GM23248 (cell line): ENCODE measurements around the gene ADGRD1. TPM values are rescaled to one million over a fixed set of nuclear protein-coding genes. Genes with fewer than 3 reads are reported as not detected.
"Not testable (repeated sequence)": the region's sequence is repeated elsewhere in the genome, so short reads cannot be mapped to it uniquely, and the experiment has no call there.

Source experiments
- DNase-seq: peaks from one replicate; pipeline ENCODE4 v3.0.0-alpha.2; 2015
- H2AFZ ChIP-seq: fragments of 200-600 bp; sonication (generic); 2 replicates; pipeline ENCODE4 v1.6.1; 2016; ENCODE audit warnings: antibody characterized with exemption
- H3F3A ChIP-seq: fragments of 200-600 bp; sonication (generic); 2 replicates; pipeline ENCODE4 v1.6.1; 2016; ENCODE audit warnings: mild to moderate bottlenecking, antibody characterized with exemption, mixed run types; ENCODE audit not compliant: insufficient read depth
- H3K27ac ChIP-seq: fragments of 200-600 bp; sonication (generic); 2 replicates; pipeline ENCODE4 v1.5.1; 2016; ENCODE audit warnings: mild to moderate bottlenecking
- H3K27me3 ChIP-seq: fragments of 200-600 bp; sonication (generic); replicated peaks from 2 replicates; pipeline ENCODE4 v1.6.1; 2016; ENCODE audit warnings: mild to moderate bottlenecking; ENCODE audit not compliant: insufficient read depth
- H3K36me3 ChIP-seq: fragments of 200-600 bp; sonication (generic); 2 replicates; pipeline ENCODE4 v1.6.1; 2016; ENCODE audit warnings: low read depth, mild to moderate bottlenecking
- H3K4me1 ChIP-seq: fragments of 200-600 bp; sonication (generic); 2 replicates; pipeline ENCODE4 v1.6.1; 2016; ENCODE audit warnings: mild to moderate bottlenecking; ENCODE audit not compliant: insufficient read depth
- H3K4me2 ChIP-seq: fragments of 200-600 bp; sonication (generic); one replicate; pipeline ENCODE4 v1.6.1; 2016; ENCODE audit warnings: mild to moderate bottlenecking; ENCODE audit not compliant: unreplicated experiment
- H3K4me3 ChIP-seq: fragments of 200-600 bp; sonication (generic); 2 replicates; pipeline ENCODE4 v1.5.1; 2016; ENCODE audit warnings: mild to moderate bottlenecking
- H3K79me2 ChIP-seq: fragments of 200-600 bp; sonication (generic); 2 replicates; pipeline ENCODE4 v1.6.1; 2016; ENCODE audit warnings: mild to moderate bottlenecking; ENCODE audit not compliant: insufficient read depth
- H3K9ac ChIP-seq: fragments of 200-600 bp; sonication (generic); 2 replicates; pipeline ENCODE4 v1.6.1; 2016; ENCODE audit warnings: mild to moderate bottlenecking
- H3K9me2 ChIP-seq: fragments of 200-600 bp; sonication (generic); 2 replicates; pipeline ENCODE4 v1.6.1; 2016; ENCODE audit warnings: mixed run types, mild to moderate bottlenecking, moderate library complexity; ENCODE audit not compliant: insufficient read depth
- H3K9me3 ChIP-seq: fragments of 200-600 bp; sonication (generic); one replicate; pipeline ENCODE4 v1.6.1; 2017; ENCODE audit warnings: low read depth
- H4K20me1 ChIP-seq: fragments of 200-600 bp; sonication (generic); 2 replicates; pipeline ENCODE4 v1.6.0; 2016; ENCODE audit not compliant: insufficient read depth
- EZH2 ChIP-seq: fragments of 200-600 bp; sonication (generic); IDR thresholded peaks from 2 replicates; pipeline ENCODE4 v1.6.1; 2018; ENCODE audit warnings: antibody characterized with exemption, mild to moderate bottlenecking; ENCODE audit not compliant: insufficient read depth, poor library complexity, severe bottlenecking
- EZH2phosphoT487 ChIP-seq: fragments of 200-600 bp; sonication (generic); IDR thresholded peaks from 2 replicates; pipeline ENCODE4 v1.6.1; 2018; ENCODE audit warnings: antibody characterized with exemption, moderate library complexity, mild to moderate bottlenecking, low read depth; ENCODE audit not compliant: insufficient read depth
- WGBS, 2 experiments: methylation state at CpG; one replicate each; pipeline ENCODE4 v1.1.6; 2015 to 2017; ENCODE audit warnings: low lambda C conversion rate in 2 of 2, low coverage in 1 of 2; ENCODE audit errors: missing lambda C conversion rate in 2 of 2; 5-methylcytosine and 5-hydroxymethylcytosine counted together
- in situ Hi-C: fragments of 300-500 bp; cut with MboI; formaldehyde crosslinking; loops from 2 replicates; pipeline ENCODE4 v1.15.0; 2020
- polyA plus RNA-seq: library from polyadenylated mRNA; unstranded; fragments of >200 nt; fragmentation: Nextera tagmentation; extraction: Ambion mirVana; gene quantifications from 2 replicates; pipeline ENCODE4 v1.2.1, GENCODE V29; 2016
- total RNA-seq: library from RNA; depleted of rRNA; stranded (reverse); fragments of >200 nt; shearing (Covaris generic); gene quantifications from 2 replicates; pipeline ENCODE4 v1.2.3, GENCODE V29; 2014

The ADGRD1 gene
- total and polyA plus RNA-seq, 2 experiments from 2014 or later: 7.9 to 11.2 TPM

DNA sequence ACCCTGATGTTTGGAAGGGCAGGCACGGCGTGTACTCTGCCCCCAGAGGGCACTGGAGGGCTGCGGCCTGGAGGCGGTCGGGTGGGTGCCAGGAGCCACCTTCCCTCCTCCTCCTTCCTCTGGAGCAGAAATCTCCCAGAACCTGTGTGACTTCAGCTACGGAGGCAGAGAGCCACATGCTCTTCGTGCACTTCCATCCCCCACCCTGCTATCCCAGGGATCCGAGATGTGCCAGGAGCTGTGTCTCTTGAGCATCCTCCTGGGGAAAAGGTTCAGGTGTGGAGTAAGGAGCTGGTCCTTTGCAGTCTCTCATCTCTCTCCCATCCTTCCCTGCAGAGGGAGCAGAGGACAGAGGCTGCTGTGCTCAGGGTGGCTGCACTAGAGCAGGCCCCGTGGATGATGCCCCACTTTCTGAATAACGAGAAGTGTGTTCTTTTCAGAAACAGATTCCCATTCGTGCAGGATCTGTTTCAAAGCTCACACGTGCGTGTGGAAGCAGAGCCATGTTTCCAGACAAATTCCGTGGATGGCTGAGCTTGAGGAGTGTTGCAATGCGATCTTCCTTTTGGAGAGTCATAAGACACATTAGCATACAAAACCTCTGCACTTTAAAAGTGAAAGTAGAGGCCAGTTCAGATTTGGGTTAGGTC lies 162.9 kb downstream of the ADGRD1 start:
- peak overlapping the region; percentile 64 for H3K4me2 ChIP-seq
- peak; percentile 75 for DNase-seq
- H3K9ac ChIP-seq: peak overlapping the region; percentile 39
- no peaks in the 10 kb centered on the region for H3K79me2 ChIP-seq
- H3K9me3 ChIP-seq: no peaks in the 10 kb centered on the region
- peak overlapping the region; percentile 24; the same call in 1 of the 2 replicates for H2AFZ ChIP-seq
- WGBS, 2 experiments: 3 to 6% methylated on average over 15 of the region's 15 CpGs
- H3K9me2 ChIP-seq: no peaks in the 10 kb centered on the region
- H4K20me1 ChIP-seq: no peaks in the 10 kb centered on the region
- peak overlapping the region; percentile 32 for H3K27ac ChIP-seq
- peaks cover 29% of the 10 kb centered on the region for H3K4me1 ChIP-seq
- no peaks in the 10 kb centered on the region for H3K36me3 ChIP-seq
- peak overlapping the region; percentile 21 for H3K4me3 ChIP-seq
- in situ Hi-C loops: no loop called here
- H3K27me3 ChIP-seq: no peaks in the 10 kb centered on the region
- no peak for TF ChIP-seq EZH2
- H3F3A ChIP-seq: peaks cover 7% of the 10 kb centered on the region

DNA sequence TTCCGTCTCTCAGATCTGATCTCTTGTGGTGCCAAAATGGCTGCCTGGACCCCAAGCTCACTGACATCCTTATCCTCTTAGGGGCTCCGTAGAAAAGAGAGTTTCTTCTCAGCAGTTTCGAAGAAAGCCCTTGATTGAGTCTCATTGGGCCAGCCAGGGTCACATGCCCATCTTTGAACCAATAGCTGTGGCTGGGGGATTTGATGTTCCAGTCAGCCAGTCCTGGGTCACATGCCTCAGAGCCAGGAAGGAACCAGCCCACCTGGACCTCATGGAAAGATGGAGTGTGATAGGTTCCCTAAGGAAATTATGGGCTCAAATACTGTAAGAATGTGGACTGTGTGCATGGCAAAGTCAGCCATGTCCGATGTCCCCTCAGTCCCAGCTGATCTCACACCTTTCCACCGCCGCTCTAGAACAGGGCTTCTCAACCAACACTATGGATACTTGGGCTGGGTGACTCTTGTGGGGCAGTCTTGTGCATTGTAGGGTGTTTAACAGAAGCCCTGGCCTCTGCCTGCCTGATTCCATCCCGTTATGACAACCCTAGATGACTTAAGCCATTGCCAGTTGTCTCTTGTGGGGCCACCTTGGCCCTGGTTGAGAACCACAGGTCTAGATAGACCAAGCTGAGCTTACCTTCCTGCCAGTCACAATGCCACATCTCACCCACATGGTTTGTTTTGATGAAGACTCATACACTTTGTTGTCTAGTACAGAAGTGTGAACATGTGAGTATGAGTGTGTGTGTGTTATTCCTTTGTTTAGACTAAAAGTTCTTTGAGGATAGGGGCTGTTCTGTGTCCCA lies 163.9 kb downstream of the ADGRD1 start:
- no peaks in the 10 kb centered on the region for H3K79me2 ChIP-seq
- H3K27me3 ChIP-seq: no peaks in the 10 kb centered on the region
- no peaks in the 10 kb centered on the region for H3K36me3 ChIP-seq
- no peak overlapping the region for H2AFZ ChIP-seq
- H3K27ac ChIP-seq: no peak overlapping the region
- no peak overlapping the region for H3K9ac ChIP-seq
- H3K9me2 ChIP-seq: no peaks in the 10 kb centered on the region
- H3K4me2 ChIP-seq: no peak overlapping the region
- no peaks in the 10 kb centered on the region for H3K9me3 ChIP-seq
- no peaks in the 10 kb centered on the region for H4K20me1 ChIP-seq
- H3F3A ChIP-seq: no peaks in the 10 kb centered on the region
- H3K4me1 ChIP-seq: peaks cover 22% of the 10 kb centered on the region
- H3K4me3 ChIP-seq: no peak overlapping the region
- in situ Hi-C loops: no loop called here
- no peak for DNase-seq
- no peak for TF ChIP-seq EZH2
- no peak for TF ChIP-seq EZH2phosphoT487
- 89 to 90% methylated on average over 7 of the region's 7 CpGs for WGBS, 2 experiments

DNA sequence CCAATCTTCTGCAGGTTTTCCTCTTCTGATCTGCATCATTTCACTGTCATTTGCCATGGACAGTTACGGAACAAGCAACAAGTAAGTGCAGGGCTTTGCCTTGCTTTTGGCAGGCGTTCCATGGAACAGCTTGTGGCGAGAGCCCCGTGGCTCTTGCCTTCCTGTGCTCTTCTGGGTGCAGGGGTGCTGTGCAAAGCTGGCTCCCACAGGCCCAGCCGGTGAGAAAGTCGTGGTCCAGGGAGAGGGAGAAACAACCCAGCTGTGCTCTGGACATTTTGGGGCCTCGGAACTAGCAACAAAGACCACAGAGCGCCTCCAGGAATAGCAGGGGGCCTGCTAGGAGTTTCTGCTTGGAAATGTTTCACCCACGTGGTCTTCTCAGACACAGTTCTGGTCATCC lies 164.7 kb downstream of the ADGRD1 start:
- no peak for TF ChIP-seq EZH2
- TF ChIP-seq EZH2phosphoT487: no peak
- H3K36me3 ChIP-seq: no peaks in the 10 kb centered on the region
- in situ Hi-C loops: no loop called here
- no peak for DNase-seq
- H3K79me2 ChIP-seq: no peaks in the 10 kb centered on the region
- H3K9me3 ChIP-seq: no peaks in the 10 kb centered on the region
- no peak overlapping the region for H3K4me2 ChIP-seq
- peaks cover 17% of the 10 kb centered on the region for H3K4me1 ChIP-seq
- H3K27me3 ChIP-seq: no peaks in the 10 kb centered on the region
- H3F3A ChIP-seq: no peaks in the 10 kb centered on the region
- no peak overlapping the region for H3K9ac ChIP-seq
- no peaks in the 10 kb centered on the region for H4K20me1 ChIP-seq
- WGBS, 2 experiments: 68 to 74% methylated on average over 9 of the region's 9 CpGs
- H3K9me2 ChIP-seq: no peaks in the 10 kb centered on the region
- no peak overlapping the region for H3K27ac ChIP-seq
- no peak overlapping the region for H2AFZ ChIP-seq
- no peak overlapping the region for H3K4me3 ChIP-seq

DNA sequence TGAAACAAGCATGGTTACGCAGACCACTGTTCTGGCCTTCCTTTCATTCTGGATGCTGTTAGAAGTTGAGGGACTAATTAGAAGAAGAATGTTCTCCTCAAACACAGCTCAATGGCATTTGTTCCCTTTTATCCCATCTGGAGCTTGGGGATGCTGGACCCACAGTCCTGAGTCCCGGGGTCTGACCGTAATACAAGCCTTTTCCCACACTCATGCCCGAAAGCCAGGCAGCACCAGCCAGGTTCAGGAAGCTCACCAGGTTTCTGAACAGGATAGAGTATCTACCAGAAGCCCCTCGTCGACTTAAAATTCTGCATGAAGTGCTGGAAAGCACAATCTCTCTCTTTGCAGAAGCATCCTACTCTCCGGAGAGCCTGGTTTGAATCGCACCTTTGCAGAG lies 165.6 kb downstream of the ADGRD1 start:
- 80 to 86% methylated on average over 8 of the region's 8 CpGs for WGBS, 2 experiments
- H3K9ac ChIP-seq, in situ Hi-C loops: not testable (repeated sequence)

More for the DNA sequence above, 165.6 kb downstream of the ADGRD1 start:
- H2AFZ ChIP-seq, H3K9me3 ChIP-seq, H3K36me3 ChIP-seq, H3K4me2 ChIP-seq, H3K27me3 ChIP-seq, H3F3A ChIP-seq, H3K4me3 ChIP-seq, DNase-seq, H3K27ac ChIP-seq, H4K20me1 ChIP-seq, H3K9me2 ChIP-seq, H3K79me2 ChIP-seq: not testable (repeated sequence)
- peaks cover 17% of the 10 kb centered on the region for H3K4me1 ChIP-seq
